ENCODE results near the gene ZNF280A.
"Not testable (repeated sequence)": the region's sequence is repeated elsewhere in the genome, so short reads cannot be mapped to it uniquely, and the experiment has no call there.

The ZNF280A gene

DNA sequence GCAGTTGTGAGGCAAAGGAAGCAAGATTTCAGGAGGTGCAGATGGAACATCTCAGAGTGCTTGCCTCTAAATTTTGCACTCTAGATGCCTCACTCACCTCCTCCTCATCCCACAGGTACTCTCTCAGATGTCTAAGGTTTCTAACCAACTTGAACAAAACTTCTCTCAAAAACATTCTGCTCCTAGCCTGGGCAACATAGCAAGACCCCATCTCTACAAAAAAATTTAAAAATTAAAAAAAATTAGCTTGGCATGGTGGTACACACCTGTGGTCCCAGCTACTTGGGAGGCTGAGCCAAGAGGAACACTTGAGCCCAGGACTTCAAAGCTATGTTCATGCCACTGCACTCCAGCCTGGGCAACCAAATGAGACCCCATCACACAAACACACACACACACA lies 4.2 kb downstream of the ZNF280A start:
- H3K4me1 ChIP-seq (ENCODE audit: control insufficient read depth in 1 of 2, insufficient read depth in 2 of 2, low read length in 2 of 2), result no peaks in the 10 kb centered on the region
- no peak overlapping the region for H3K9ac ChIP-seq (ENCODE audit: low read length)
- no peaks in the 10 kb centered on the region for H3K36me3 ChIP-seq (ENCODE audit: control insufficient read depth in 1 of 2, insufficient read depth in 2 of 2, low read length in 2 of 2)
- no peak overlapping the region for H2AFZ ChIP-seq (ENCODE audit: insufficient read depth, low read length, poor library complexity)
- H3K23ac ChIP-seq (ENCODE audit: low read length), result no peak overlapping the region
- H3K4ac ChIP-seq (ENCODE audit: low read depth, low read length), result no peak overlapping the region
- no peak overlapping the region for H4K12ac ChIP-seq (ENCODE audit: low read depth, low read length)
- H3K27me3 ChIP-seq (ENCODE audit: insufficient read depth, low read length), result no peaks in the 10 kb centered on the region
- no peak overlapping the region for H2BK5ac ChIP-seq (ENCODE audit: low read depth, low read length, poor library complexity)
- no peak for DNase-seq
- H3K9me3 ChIP-seq (ENCODE audit: insufficient read depth, low read depth, low read length), result peaks cover 3% of the 10 kb centered on the region
- H3K18ac ChIP-seq (ENCODE audit: low read length), result no peak overlapping the region
- H4K8ac ChIP-seq (ENCODE audit: low read depth, low read length), result no peak overlapping the region
- no peak overlapping the region for H2BK12ac ChIP-seq (ENCODE audit: low read length)
- no peak overlapping the region for H3K4me2 ChIP-seq (ENCODE audit: low read length)
- H3K27ac ChIP-seq (ENCODE audit: low read depth, low read length), result no peak overlapping the region
- no peaks in the 10 kb centered on the region for H3K79me2 ChIP-seq (ENCODE audit: control insufficient read depth, insufficient read depth, low read length, poor library complexity)
- no peak overlapping the region for H4K91ac ChIP-seq (ENCODE audit: low read depth, low read length)
- no peak overlapping the region for H3K14ac ChIP-seq (ENCODE audit: low read length)
- H3K79me1 ChIP-seq (ENCODE audit: low read length), result no peaks in the 10 kb centered on the region
- H2BK120ac ChIP-seq (ENCODE audit: insufficient read depth, low read length, poor library complexity), result no peak overlapping the region
- no peak overlapping the region for H2AK5ac ChIP-seq (ENCODE audit: low read length)
- no peak overlapping the region for H3K4me3 ChIP-seq (ENCODE audit: low read depth, low read length)

DNA sequence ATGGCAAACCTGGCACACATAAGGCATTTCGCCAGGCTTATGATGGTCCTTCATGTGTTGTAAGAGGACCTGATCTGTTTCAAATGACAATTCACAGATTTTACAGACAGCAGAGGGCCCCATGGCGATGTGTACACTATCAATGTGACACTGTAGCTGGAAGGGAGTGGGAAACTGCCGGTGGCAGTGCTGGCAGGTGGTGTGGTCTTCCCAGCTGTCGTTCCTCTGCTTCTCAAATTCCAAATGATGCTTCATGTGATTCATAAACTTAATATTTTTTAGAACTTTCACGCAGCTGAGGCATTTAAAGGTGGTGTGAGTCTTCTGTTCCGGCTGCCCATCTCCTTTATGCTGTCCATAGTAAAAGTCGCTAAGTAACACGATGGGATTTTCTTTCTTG lies 5.6 kb downstream of the ZNF280A start:
- H3K4me3 ChIP-seq (ENCODE audit: low read depth, low read length); H3K36me3 ChIP-seq (ENCODE audit: control insufficient read depth in 1 of 2, insufficient read depth in 2 of 2, low read length in 2 of 2); H2BK5ac ChIP-seq (ENCODE audit: low read depth, low read length, poor library complexity); H3K27me3 ChIP-seq (ENCODE audit: insufficient read depth, low read length); H3K18ac ChIP-seq (ENCODE audit: low read length); H3K4ac ChIP-seq (ENCODE audit: low read depth, low read length); H3K79me1 ChIP-seq (ENCODE audit: low read length); H4K12ac ChIP-seq (ENCODE audit: low read depth, low read length); H3K27ac ChIP-seq (ENCODE audit: low read depth, low read length); H3K79me2 ChIP-seq (ENCODE audit: control insufficient read depth, insufficient read depth, low read length, poor library complexity); H3K4me1 ChIP-seq (ENCODE audit: control insufficient read depth in 1 of 2, insufficient read depth in 2 of 2, low read length in 2 of 2); H2BK120ac ChIP-seq (ENCODE audit: insufficient read depth, low read length, poor library complexity); H3K23ac ChIP-seq (ENCODE audit: low read length); H4K8ac ChIP-seq (ENCODE audit: low read depth, low read length); H3K9ac ChIP-seq (ENCODE audit: low read length); H2AFZ ChIP-seq (ENCODE audit: insufficient read depth, low read length, poor library complexity); H2BK12ac ChIP-seq (ENCODE audit: low read length); H3K14ac ChIP-seq (ENCODE audit: low read length); H3K4me2 ChIP-seq (ENCODE audit: low read length); H2AK5ac ChIP-seq (ENCODE audit: low read length); H4K91ac ChIP-seq (ENCODE audit: low read depth, low read length); H3K9me3 ChIP-seq (ENCODE audit: insufficient read depth, low read depth, low read length): not testable (repeated sequence)
- no CpG with 5 or more reads among the region's 8 CpGs for WGBS (ENCODE audit: extremely low coverage, insufficient coverage, insufficient read length)
- DNase-seq, result peak; percentile 60 to 84

DNA sequence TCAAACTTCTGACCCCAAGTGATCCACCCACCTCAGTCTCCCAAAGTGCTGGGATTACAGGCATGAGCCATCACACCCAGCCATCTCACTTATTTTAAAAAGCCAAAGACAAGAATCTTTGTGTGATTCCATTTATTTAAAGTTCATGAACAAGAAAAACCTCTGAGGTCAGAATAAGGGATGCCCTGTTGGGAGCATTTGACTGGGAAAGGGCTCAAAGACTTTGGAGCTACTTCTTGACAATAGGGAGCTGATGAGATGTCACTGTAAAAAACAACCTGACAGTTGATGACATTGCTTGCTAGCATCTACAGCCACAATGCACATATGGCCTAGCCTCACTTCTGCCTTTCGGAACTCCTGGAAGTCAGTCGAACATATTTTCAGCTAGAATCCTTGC lies 6.5 kb downstream of the ZNF280A start:
- H3K4ac ChIP-seq (ENCODE audit: low read depth, low read length), result no peak overlapping the region
- H3K9ac ChIP-seq (ENCODE audit: low read length), result no peak overlapping the region
- H2BK12ac ChIP-seq (ENCODE audit: low read length), result no peak overlapping the region
- peaks cover 4% of the 10 kb centered on the region for H3K9me3 ChIP-seq (ENCODE audit: insufficient read depth, low read depth, low read length)
- H2AK5ac ChIP-seq (ENCODE audit: low read length), result no peak overlapping the region
- H3K27ac ChIP-seq (ENCODE audit: low read depth, low read length), result no peak overlapping the region
- H4K91ac ChIP-seq (ENCODE audit: low read depth, low read length), result no peak overlapping the region
- no peak overlapping the region for H3K23ac ChIP-seq (ENCODE audit: low read length)
- H2BK5ac ChIP-seq (ENCODE audit: low read depth, low read length, poor library complexity), result no peak overlapping the region
- H3K36me3 ChIP-seq (ENCODE audit: control insufficient read depth in 1 of 2, insufficient read depth in 2 of 2, low read length in 2 of 2), result no peaks in the 10 kb centered on the region
- H3K79me1 ChIP-seq (ENCODE audit: low read length), result no peaks in the 10 kb centered on the region
- H3K4me2 ChIP-seq (ENCODE audit: low read length), result no peak overlapping the region
- H4K8ac ChIP-seq (ENCODE audit: low read depth, low read length), result no peak overlapping the region
- peaks cover 2% of the 10 kb centered on the region for H3K27me3 ChIP-seq (ENCODE audit: insufficient read depth, low read length)
- no peaks in the 10 kb centered on the region for H3K79me2 ChIP-seq (ENCODE audit: control insufficient read depth, insufficient read depth, low read length, poor library complexity)
- no CpG with 5 or more reads among the region's 2 CpGs for WGBS (ENCODE audit: extremely low coverage, insufficient coverage, insufficient read length)
- H4K12ac ChIP-seq (ENCODE audit: low read depth, low read length), result no peak overlapping the region
- H3K14ac ChIP-seq (ENCODE audit: low read length), result no peak overlapping the region
- H2BK120ac ChIP-seq (ENCODE audit: insufficient read depth, low read length, poor library complexity), result no peak overlapping the region
- peaks cover 2 to 4% of the 10 kb centered on the region in 2 experiments for H3K4me1 ChIP-seq (ENCODE audit: control insufficient read depth in 1 of 2, insufficient read depth in 2 of 2, low read length in 2 of 2)
- H3K4me3 ChIP-seq (ENCODE audit: low read depth, low read length), result no peak overlapping the region
- no peak overlapping the region for H3K18ac ChIP-seq (ENCODE audit: low read length)
- no peak overlapping the region for H2AFZ ChIP-seq (ENCODE audit: insufficient read depth, low read length, poor library complexity)
- DNase-seq, result no peak

DNA sequence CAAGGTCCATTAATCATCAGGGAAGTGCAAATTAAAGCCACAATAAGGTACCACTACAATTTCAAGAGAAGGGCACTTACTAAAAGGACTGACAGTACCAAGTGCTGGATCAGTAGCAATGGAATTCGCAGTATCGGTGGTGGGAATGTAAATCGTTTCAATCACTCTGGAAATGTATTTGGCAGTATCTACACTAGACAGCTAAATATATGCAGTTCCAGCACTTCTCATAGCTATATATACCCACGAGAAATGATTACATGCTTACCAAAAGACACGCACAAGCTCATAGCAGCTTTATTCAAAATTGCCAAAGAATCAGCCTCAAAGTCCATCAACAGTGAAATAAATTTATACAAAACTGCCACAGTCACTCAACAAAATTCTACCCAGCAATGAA lies 7.1 kb downstream of the ZNF280A start:
- no CpG with 5 or more reads among the region's 5 CpGs for WGBS (ENCODE audit: extremely low coverage, insufficient coverage, insufficient read length)
- H3K9me3 ChIP-seq (ENCODE audit: insufficient read depth, low read depth, low read length), result peaks cover 8% of the 10 kb centered on the region
- no peak overlapping the region for H3K14ac ChIP-seq (ENCODE audit: low read length)

More for the DNA sequence above, 7.1 kb downstream of the ZNF280A start:
- Histone ChIP-seq H3K79me1 (ENCODE audit: low read length) (peaks cover 2% of the 10 kb centered on the region), H2BK120ac (ENCODE audit: insufficient read depth, low read length, poor library complexity) (no peak overlapping the region), H4K8ac (ENCODE audit: low read depth, low read length) (no peak overlapping the region), H3K27me3 (ENCODE audit: insufficient read depth, low read length) (peaks cover 6% of the 10 kb centered on the region), H3K23ac (ENCODE audit: low read length) (no peak overlapping the region), H2AK5ac (ENCODE audit: low read length) (no peak overlapping the region), H3K4me2 (ENCODE audit: low read length) (no peak overlapping the region), H3K4me3 (ENCODE audit: low read depth, low read length) (no peak overlapping the region), H4K91ac (ENCODE audit: low read depth, low read length) (no peak overlapping the region), H3K4me1 (ENCODE audit: control insufficient read depth in 1 of 2, insufficient read depth in 2 of 2, low read length in 2 of 2) (peaks cover 5 to 8% of the 10 kb centered on the region in 2 experiments), H3K27ac (ENCODE audit: low read depth, low read length) (no peak overlapping the region), H3K36me3 (ENCODE audit: control insufficient read depth in 1 of 2, insufficient read depth in 2 of 2, low read length in 2 of 2) (no peaks in the 10 kb centered on the region), H3K4ac (ENCODE audit: low read depth, low read length) (no peak overlapping the region), H3K18ac (ENCODE audit: low read length) (no peak overlapping the region), H2AFZ (ENCODE audit: insufficient read depth, low read length, poor library complexity) (no peak overlapping the region), H4K12ac (ENCODE audit: low read depth, low read length) (no peak overlapping the region), H2BK5ac (ENCODE audit: low read depth, low read length, poor library complexity) (no peak overlapping the region), H3K79me2 (ENCODE audit: control insufficient read depth, insufficient read depth, low read length, poor library complexity) (peaks cover 2% of the 10 kb centered on the region), H3K9ac (ENCODE audit: low read length) (no peak overlapping the region), H2BK12ac (ENCODE audit: low read length) (no peak overlapping the region)
- peak in 1 of 2 donors; percentile 47 for DNase-seq
